NCI-H2196 (cell line): Measurements from ENCODE around the gene PHF1.
A peak's percentile ranks its signal among the peaks of the same experiment; 100 is the strongest.
"Not testable (repeated sequence)": the region's sequence is repeated elsewhere in the genome, so short reads cannot be mapped to it uniquely, and the experiment has no call there.

Experiments used
- DNase-seq: peaks from one replicate; lab custom pipeline; 2025; ENCODE audit not compliant: unreplicated experiment; lab: John Stamatoyannopoulos, UW

PHF1 gene

GRCh38 chr6:33410711-33411631 is at the start of gene PHF1:
Gene PHF1, plus strand, starts transcription at chr6:33411014. Its CDS starts 1,250 bp downstream, at chr6:33412264.
- peak; percentile 76 for DNase-seq

GRCh38 chr6:33363486-33363885 is 47.3 kb upstream of the PHF1 start:
- DNase-seq, result not testable (repeated sequence)

- DNase-seq, result peak; percentile 27
Observed at GRCh38 chr6:33364475-33365205, 46.2 kb upstream of the PHF1 start.

DNA sequence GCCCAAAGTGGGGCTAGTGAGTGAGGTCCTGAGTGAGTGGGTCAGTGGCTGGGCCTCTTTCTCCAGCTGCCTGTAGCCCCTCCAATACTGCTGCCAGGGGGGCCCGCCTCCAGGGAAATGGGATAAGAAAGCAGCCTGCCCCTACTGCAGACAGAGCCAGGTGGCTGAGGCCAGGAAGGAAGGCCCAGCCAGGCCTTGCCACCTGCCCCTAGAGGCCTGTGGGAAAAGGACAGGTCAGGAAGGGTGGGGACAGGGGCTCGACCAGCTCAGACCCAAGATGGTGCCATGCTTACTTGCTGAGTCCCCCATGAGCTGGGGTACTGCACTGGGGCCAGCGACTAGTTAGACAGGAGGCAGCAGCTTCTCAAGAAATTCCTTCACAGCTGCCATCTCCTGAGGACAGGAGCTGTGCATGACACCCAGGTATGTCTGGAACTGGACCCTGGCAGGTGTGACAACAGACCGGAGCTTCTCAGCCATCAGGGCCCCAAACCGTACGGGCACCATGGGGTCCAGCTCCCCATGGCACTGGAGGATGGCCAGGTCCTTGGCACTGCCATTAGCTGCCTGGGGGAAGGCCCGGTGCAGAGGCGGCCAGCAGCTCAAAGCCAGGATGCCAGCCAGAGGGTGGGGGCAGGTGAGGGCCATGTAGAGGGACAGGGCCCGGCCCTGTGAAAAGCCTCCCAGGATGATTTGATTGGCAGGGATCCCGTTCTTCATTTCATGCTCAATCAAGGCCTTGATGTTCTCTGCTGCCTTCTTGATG is 45.4 kb upstream of the PHF1 start:
- not testable (repeated sequence) for DNase-seq

- no peak for DNase-seq
Observed at GRCh38 chr6:33367009-33367714, 43.7 kb upstream of the PHF1 start.

DNA sequence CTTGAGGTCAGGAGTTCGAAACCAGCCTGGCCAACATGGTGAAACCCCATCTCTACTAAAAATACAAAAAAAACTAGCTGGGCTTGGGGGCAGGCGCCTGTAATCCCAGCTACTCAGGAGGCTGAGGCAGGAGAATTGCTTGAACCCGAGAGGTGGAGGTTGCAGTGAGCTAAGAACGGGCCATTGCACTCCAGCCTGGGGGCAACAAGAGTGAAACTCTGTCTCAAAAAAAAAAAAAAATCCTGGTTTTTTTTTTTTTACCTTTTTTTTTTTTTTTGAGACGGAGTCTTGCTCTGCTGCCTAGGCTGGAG is 43.1 kb upstream of the PHF1 start:
- DNase-seq, result not testable (repeated sequence)

DNA sequence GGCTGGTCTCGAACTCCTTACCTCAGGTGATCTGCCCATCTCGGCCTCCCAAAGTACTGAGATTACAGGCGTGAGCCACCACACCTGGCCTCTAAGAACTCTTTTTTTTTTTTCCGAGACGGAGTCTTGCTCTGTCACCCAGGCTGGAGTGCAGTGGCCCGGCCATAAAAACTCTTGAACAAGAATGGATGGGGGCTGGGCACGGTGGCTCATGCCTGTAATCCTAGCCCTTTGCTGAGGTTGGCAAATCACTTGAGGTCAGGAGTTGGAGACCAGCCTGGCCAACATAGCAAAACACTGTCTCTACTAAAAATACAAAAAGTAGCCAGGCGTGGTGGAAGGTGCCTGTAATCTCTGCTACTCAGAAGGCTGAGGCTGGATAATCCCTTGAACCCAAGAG is 38.9 kb upstream of the PHF1 start:
- DNase-seq, result not testable (repeated sequence)

DNA sequence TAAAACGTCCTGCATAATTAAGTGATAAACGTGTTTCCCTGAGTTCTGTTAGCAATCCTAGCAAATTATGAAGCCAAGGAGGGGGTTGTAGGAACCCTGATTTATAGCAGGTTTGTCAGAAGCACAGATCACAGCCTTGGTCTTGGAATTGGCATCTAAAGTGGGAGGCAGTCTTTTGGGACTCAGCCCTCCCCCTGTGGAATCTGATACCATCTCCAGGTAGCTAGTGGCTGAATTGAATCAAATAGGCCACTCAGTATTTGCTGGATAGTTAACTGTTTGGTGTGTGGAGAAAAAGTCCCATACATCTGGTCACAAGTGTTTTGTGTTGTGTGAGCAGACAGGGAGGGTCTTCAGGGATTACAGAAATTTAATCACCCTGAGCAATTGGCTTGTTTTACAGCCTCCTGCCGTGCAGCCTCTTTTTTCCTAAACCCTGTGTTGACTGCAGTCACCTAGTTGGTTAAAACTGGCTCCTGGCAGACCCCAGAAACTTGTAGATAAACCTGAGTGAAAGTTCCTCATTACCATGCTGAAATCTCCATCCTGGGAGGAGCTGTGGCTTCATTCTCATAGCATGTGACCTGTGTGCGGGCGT is 38.2 kb upstream of the PHF1 start:
- DNase-seq, result no peak

DNA sequence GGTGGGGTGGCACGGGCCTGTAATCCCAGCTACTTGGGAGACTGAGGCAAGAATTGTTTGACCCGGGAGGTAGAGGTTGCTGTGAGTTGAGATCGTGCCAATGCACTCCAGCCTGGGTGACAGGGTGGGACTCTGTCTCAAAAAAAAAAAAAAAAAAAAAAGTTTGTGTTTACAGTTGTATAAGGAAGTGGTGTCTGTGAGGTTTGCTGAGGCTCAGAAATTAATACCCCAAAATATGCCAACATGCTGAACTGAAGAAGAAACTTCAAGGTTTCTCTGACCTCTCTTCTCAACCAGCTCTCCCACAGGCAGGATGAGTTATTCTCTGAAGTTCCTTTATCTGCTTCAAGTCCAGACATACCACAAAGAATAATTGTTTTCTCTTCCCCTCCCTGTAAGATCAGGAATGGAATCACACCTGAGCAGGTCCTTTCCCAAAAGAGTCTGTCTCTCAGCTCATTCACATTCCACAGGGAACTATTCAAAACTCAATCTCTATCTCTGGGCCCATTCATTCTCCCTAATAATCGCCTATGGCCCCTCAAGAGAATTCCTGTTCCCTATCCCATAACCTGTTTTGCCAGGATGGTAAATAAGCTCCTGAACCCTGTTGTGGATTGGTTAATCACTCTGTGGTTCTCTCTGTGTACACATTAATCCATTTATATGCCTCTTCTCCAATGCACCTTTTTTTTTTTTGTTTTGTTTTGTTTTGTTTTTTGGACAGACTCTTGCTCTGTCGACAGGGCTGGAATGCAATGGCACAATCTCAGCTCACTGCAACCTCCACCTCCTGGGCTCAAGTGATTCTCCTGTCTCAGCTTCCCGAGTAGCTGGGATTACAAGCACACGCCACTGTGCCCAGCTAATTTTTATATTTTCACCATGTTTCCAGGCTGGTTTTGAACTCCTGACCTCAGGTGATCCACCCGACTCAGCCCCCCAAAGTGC is 36.6 kb upstream of the PHF1 start:
- no peak for DNase-seq

- peak; percentile 44 for DNase-seq
Observed at GRCh38 chr6:33375143-33375671, 35.6 kb upstream of the PHF1 start.

- no peak for DNase-seq
Observed at GRCh38 chr6:33377171-33377570, 33.6 kb upstream of the PHF1 start.

- not testable (repeated sequence) for DNase-seq
Observed at GRCh38 chr6:33379184-33379583, 31.6 kb upstream of the PHF1 start.

DNA sequence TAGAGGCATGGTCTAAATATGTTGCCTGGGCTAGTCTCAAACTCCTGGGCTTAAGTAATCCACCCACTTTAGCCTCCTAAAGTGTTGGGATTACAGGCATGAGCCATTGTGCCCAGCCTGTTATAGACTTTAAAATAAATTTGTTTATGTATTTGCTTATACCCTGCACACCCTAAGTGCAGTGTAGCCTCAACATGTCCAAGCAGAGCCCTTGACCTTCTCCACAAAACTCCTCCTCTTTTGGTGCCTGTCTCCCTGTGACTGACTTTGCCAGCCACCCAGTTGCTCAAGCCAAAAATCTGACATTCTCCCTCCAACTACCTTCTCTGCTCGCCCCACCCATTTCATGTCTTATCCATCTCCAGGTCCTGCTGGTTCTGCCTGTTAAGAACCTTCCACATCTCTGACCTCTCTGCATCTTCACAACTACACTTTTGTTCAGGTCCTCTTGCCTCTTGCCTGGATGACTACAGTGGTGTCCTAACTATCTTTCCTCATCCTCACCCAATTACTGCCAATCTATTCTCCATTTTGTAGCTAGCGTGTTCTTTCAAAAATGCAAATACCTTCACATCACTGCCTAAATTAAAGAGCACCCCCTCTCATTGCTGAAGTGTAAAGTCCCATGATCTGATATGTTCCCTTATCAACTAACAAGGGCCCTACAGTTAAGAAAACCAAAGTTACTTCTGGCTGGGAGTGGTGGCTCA is 30.4 kb upstream of the PHF1 start:
- DNase-seq, result no peak

DNA sequence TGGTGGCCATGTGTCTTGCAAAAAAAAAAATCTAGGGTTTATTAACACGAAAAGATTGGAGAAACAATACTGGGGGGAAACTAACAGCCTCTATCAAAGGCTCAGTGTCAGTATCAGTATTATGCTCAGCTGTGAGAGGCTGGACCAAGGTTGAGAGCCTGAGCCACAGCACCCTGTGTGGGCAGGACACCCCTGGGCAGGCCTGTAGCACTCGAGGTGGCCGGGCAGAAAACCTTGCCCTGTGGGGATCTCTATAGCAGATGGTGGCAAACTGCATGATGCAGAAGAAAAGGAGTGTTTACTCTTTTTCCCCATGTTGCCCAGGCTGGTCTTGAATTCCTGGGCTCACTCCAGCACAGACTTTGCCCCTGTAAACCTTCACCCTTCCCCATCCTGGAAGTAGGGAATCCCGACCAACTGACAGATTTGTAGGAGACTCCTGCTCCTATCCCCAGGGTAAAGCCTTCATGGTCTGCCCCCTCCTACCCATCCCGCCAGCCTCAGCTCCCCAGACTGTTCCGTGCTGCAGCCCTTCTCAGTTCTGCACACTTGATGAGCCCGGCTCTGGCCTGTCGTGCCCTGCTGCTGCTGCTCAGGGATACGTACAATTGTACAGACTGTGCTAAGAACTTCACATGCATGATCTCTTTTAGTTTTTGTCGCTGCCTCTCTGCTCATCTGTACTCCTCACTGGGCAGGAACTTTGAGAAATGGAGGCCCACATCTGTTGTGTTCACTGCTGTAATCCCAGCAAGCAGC is 27.2 kb upstream of the PHF1 start:
- no peak for DNase-seq

DNA sequence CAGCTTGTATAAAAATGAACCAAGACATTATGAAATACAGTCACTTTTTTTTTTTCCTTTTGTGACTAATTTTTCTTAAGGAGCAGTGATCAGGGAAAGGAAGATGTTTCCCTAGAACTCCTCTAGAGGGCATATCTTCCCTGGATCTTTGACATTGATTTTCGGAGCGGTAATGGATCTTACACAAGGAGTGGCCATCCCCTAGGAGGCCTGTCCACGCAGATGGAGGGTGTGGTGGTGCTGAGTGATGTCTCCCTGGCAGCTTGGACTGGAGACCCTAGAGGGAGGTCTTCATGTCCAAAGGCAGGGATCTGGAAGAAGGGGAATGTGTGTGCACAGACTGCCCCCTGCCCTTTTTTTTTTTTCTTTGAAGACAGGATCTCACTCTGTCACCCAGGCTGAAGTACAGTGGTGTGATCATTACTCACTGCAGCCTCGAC is 26.2 kb upstream of the PHF1 start:
- no peak for DNase-seq

GRCh38 chr6:33390173-33390572 is 20.6 kb upstream of the PHF1 start:
- DNase-seq, result no peak

GRCh38 chr6:33390767-33391277 is 20.0 kb upstream of the PHF1 start:
- no peak for DNase-seq
